Measurements from ENCODE around the gene ANKS1B. TPM values are rescaled to one million over a fixed set of nuclear protein-coding genes. Genes with fewer than 3 reads are reported as not detected.

The ANKS1B gene
- total and polyA plus RNA-seq, 10 of the 15 experiments (the other 5 are each of a cell fraction or from before 2014, with no cell fraction given), result 0.16 to 1.3 (median 0.82) TPM; not detected in 7

DNA sequence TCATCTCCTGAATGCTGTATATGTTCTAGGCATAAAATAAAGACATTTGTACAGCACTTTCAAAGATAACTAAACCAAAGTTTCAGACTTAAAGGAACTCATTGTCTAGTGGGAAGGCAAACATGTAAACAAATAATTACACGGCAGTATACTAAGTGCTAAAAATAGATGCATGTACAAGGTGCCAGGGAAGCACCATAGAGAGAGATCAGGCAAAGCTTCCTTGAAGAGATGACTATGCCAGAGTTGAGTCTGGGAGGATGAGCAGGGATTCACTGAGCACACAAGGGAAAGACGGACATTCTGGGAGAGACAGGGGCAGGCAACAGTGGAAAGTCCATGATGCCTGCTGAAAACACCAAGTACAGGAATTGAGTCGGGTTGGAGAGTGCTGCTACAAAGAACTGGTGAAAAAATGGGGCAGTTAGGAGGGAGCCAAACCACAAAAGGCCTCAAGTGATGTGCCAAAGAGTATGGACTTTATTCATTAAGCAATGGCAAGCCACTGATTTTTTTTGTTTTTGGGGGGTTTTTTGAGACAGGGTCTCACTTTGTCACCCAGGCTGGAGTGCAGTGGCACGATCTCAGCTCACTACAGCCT is 26.8 kb downstream of the ANKS1B start:
- ChIA-PET CTCF (no interaction called here), RAD21 (ENCODE audit: unreplicated experiment) (no interaction called here), SMC1A (ENCODE audit: uncharacterized antibody, unreplicated experiment) (no interaction called here), POLR2A (no interaction called here)
- DNase-seq (ENCODE audit: low read depth, low spot score) (no peak), FAIRE-seq (no peak), ATAC-seq (no peak)
- no peaks in the 10 kb centered on the region for H3K4me1 ChIP-seq (ENCODE audit: control insufficient read depth, insufficient read depth, low read length)
- no peak overlapping the region for H3K9ac ChIP-seq (ENCODE audit: control insufficient read depth, insufficient read depth, low read length)
- no peaks in the 10 kb centered on the region for H3K27me3 ChIP-seq (replicated peaks in 1 of 2; ENCODE audit: control insufficient read depth in 2 of 2, insufficient read depth in 2 of 2, low read length in 1 of 2)
- no peak overlapping the region for H3K4me2 ChIP-seq (ENCODE audit: control insufficient read depth, insufficient read depth)
- in situ Hi-C loops (cut with MboI) (no loop called here), intact Hi-C loops (cut with micrococcal nuclease; ENCODE audit: unreplicated experiment) (no loop called here)
- H3K9me3 ChIP-seq (replicated peaks; ENCODE audit: control insufficient read depth, insufficient read depth, low read length), result no peaks in the 10 kb centered on the region
- TF ChIP-seq IRF5 (IDR thresholded peaks at IDR 0.05; ENCODE audit: borderline replicate concordance) (no peak), IKZF1 (conservative IDR thresholded peaks at IDR 0.05) (no peak), ELK1 (IDR thresholded peaks at IDR 0.05; ENCODE audit: low read depth, low read length) (no peak), PAX5 (IDR thresholded peaks at IDR 0.05; ENCODE audit: borderline replicate concordance, low read depth, low read length) (no peak), POLR2AphosphoS5 (IDR thresholded peaks at IDR 0.05; ENCODE audit: low read length) (no peak)
- no TSS peak for BruUV-seq (replicated peaks)
- 16% methylated on average over 4 of the region's 4 CpGs for WGBS (ENCODE audit: insufficient coverage, insufficient replicate concordance, low lambda C conversion rate, missing lambda C conversion rate)
- no peak overlapping the region for H3K27ac ChIP-seq (ENCODE audit: control insufficient read depth, insufficient read depth)
- no peaks in the 10 kb centered on the region for H3K36me3 ChIP-seq (ENCODE audit: control insufficient read depth in 2 of 2, insufficient read depth in 2 of 2, low read length in 1 of 2)
- H4K20me1 ChIP-seq (ENCODE audit: control insufficient read depth, insufficient read depth), result no peaks in the 10 kb centered on the region
- no peak overlapping the region for H3K4me3 ChIP-seq
- H3K79me2 ChIP-seq (ENCODE audit: control insufficient read depth, insufficient read depth, low read length), result no peaks in the 10 kb centered on the region
- H2AFZ ChIP-seq (ENCODE audit: control insufficient read depth, low read depth, low read length), result no peak overlapping the region

DNA sequence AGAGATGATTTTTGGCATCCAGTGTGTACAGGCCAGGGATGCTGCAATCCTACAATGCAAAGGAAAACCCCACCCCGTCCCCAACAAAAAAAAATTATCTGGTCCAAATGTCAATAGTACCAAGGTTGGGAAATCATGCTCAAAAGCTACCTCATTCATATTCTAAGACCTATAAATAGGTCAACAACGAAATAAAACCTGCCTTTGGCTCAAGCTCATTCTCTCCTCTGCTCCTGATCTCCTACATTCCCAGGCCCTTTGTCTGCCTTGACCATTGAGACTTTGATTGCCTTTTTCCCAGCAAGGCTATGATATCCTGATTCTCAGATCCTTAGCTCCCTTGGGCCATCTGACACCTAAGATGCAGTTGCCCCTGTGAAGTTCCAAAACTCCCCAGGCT is 30.0 kb downstream of the ANKS1B start:
- ChIA-PET POLR2A (no interaction called here), SMC1A (ENCODE audit: uncharacterized antibody, unreplicated experiment) (no interaction called here), CTCF (no interaction called here), RAD21 (ENCODE audit: unreplicated experiment) (no interaction called here)
- no peaks in the 10 kb centered on the region for H3K36me3 ChIP-seq (ENCODE audit: control insufficient read depth in 2 of 2, insufficient read depth in 2 of 2, low read length in 1 of 2)
- intact Hi-C loops (cut with micrococcal nuclease; ENCODE audit: unreplicated experiment), result no loop called here
- no peak for DNase-seq (ENCODE audit: low read depth, low spot score)
- ATAC-seq, result no peak
- H2AFZ ChIP-seq (ENCODE audit: control insufficient read depth, low read depth, low read length), result no peak overlapping the region
- 0 out of 2 replicates have a peak, but pooled peaks have one; percentile 37 for TF ChIP-seq BMI1 (IDR thresholded peaks at IDR 0.05; ENCODE audit: borderline replicate concordance)
- no peak for TF ChIP-seq STAT3 (IDR thresholded peaks at IDR 0.05; ENCODE audit: low read depth, low read length)
- no peak for TF ChIP-seq IKZF1 (conservative IDR thresholded peaks at IDR 0.05)
- TF ChIP-seq ZSCAN29 (IDR thresholded peaks at IDR 0.05), result no peak
- no peak for TF ChIP-seq SUZ12 (IDR thresholded peaks at IDR 0.05; ENCODE audit: unreplicated experiment)
- no peak for TF ChIP-seq WRNIP1 (IDR thresholded peaks at IDR 0.05; ENCODE audit: borderline replicate concordance, low read depth, low read length)
- TF ChIP-seq SREBF2 (IDR thresholded peaks at IDR 0.05; ENCODE audit: low read length), result no peak
- H3K79me2 ChIP-seq (ENCODE audit: control insufficient read depth, insufficient read depth, low read length), result no peaks in the 10 kb centered on the region
- no peak overlapping the region for H3K9ac ChIP-seq (ENCODE audit: control insufficient read depth, insufficient read depth, low read length)
- no peak overlapping the region for H3K4me2 ChIP-seq (ENCODE audit: control insufficient read depth, insufficient read depth)
- no peaks in the 10 kb centered on the region for H3K27me3 ChIP-seq (replicated peaks in 1 of 2; ENCODE audit: control insufficient read depth in 2 of 2, insufficient read depth in 2 of 2, low read length in 1 of 2)
- H3K4me3 ChIP-seq, result no peak overlapping the region
- no peaks in the 10 kb centered on the region for H3K4me1 ChIP-seq (ENCODE audit: control insufficient read depth, insufficient read depth, low read length)
- no peak overlapping the region for H3K27ac ChIP-seq (ENCODE audit: control insufficient read depth, insufficient read depth)
- WGBS (ENCODE audit: insufficient coverage, insufficient replicate concordance, low lambda C conversion rate, missing lambda C conversion rate), result 0% methylated on average over 2 of the region's 2 CpGs
- in situ Hi-C loops (cut with MboI), result no loop called here
- no peaks in the 10 kb centered on the region for H4K20me1 ChIP-seq (ENCODE audit: control insufficient read depth, insufficient read depth)
- BruUV-seq (replicated peaks), result no TSS peak
- FAIRE-seq, result no peak
- H3K9me3 ChIP-seq (replicated peaks; ENCODE audit: control insufficient read depth, insufficient read depth, low read length), result no peaks in the 10 kb centered on the region
